ENCODE measurements around the gene TPGS2.
"Not testable (repeated sequence)": the region's sequence is repeated elsewhere in the genome, so short reads cannot be mapped to it uniquely, and the experiment has no call there.

Gene TPGS2

GRCh38 chr18:36818652-36819051, 10.2 kb downstream of the TPGS2 start:
- in situ Hi-C loops (cut with MboI; ENCODE audit: low pct_unique_long_range_greater_than_20kb, low sequenced_read_pairs, unreplicated experiment) = no loop called here
- no peak for DNase-seq (ENCODE audit: low spot score)
- no peak for TF ChIP-seq CTCF (IDR thresholded peaks at IDR 0.05; ENCODE audit: extremely low read depth, insufficient read depth, missing control alignments)

- DNase-seq (ENCODE audit: low spot score) = no peak
- TF ChIP-seq CTCF (IDR thresholded peaks at IDR 0.05; ENCODE audit: extremely low read depth, insufficient read depth, missing control alignments) = no peak
- in situ Hi-C loops (cut with MboI; ENCODE audit: low pct_unique_long_range_greater_than_20kb, low sequenced_read_pairs, unreplicated experiment) = no loop called here
Observed at GRCh38 chr18:36817039-36817438, 11.8 kb downstream of the TPGS2 start.

GRCh38 chr18:36816096-36816495, 12.7 kb downstream of the TPGS2 start:
- DNase-seq (ENCODE audit: low spot score); in situ Hi-C loops (cut with MboI; ENCODE audit: low pct_unique_long_range_greater_than_20kb, low sequenced_read_pairs, unreplicated experiment): not testable (repeated sequence)

GRCh38 chr18:36814994-36815393, 13.8 kb downstream of the TPGS2 start:
- in situ Hi-C loops (cut with MboI; ENCODE audit: low pct_unique_long_range_greater_than_20kb, low sequenced_read_pairs, unreplicated experiment) = no loop called here
- DNase-seq (ENCODE audit: low spot score) = no peak
- TF ChIP-seq CTCF (IDR thresholded peaks at IDR 0.05; ENCODE audit: extremely low read depth, insufficient read depth, missing control alignments) = no peak

- DNase-seq (ENCODE audit: low spot score) = no peak
- in situ Hi-C loops (cut with MboI; ENCODE audit: low pct_unique_long_range_greater_than_20kb, low sequenced_read_pairs, unreplicated experiment) = no loop called here
- TF ChIP-seq CTCF (IDR thresholded peaks at IDR 0.05; ENCODE audit: extremely low read depth, insufficient read depth, missing control alignments) = no peak
Observed at GRCh38 chr18:36813824-36814223, 15.0 kb downstream of the TPGS2 start.

- DNase-seq (ENCODE audit: low spot score) = no peak
- TF ChIP-seq CTCF (IDR thresholded peaks at IDR 0.05; ENCODE audit: extremely low read depth, insufficient read depth, missing control alignments) = no peak
- in situ Hi-C loops (cut with MboI; ENCODE audit: low pct_unique_long_range_greater_than_20kb, low sequenced_read_pairs, unreplicated experiment) = no loop called here
Observed at GRCh38 chr18:36813101-36813775, 15.6 kb downstream of the TPGS2 start.

GRCh38 chr18:36812678-36813077, 16.1 kb downstream of the TPGS2 start:
- no peak for DNase-seq (ENCODE audit: low spot score)
- in situ Hi-C loops (cut with MboI; ENCODE audit: low pct_unique_long_range_greater_than_20kb, low sequenced_read_pairs, unreplicated experiment) = no loop called here
- no peak for TF ChIP-seq CTCF (IDR thresholded peaks at IDR 0.05; ENCODE audit: extremely low read depth, insufficient read depth, missing control alignments)

Measured in GM13977 (cell line).